HFFc6 (cell line): Measurements from ENCODE around the gene PODXL2. TPM values are rescaled to one million over a fixed set of nuclear protein-coding genes. Genes with fewer than 3 reads are reported as not detected.

Experiments used
- DNase-seq: peaks from one replicate; pipeline ENCODE4 v3.0.0-alpha.2; 2018
- H3K27ac Mint-ChIP-seq: 2 replicates; pipeline ENCODE4 v1.8.0; 2020; ENCODE audit warnings: mild to moderate bottlenecking, mixed read lengths
- H3K27me3 Mint-ChIP-seq: 2 replicates; pipeline ENCODE4 v1.8.0; 2021; ENCODE audit warnings: mild to moderate bottlenecking, moderate library complexity, mixed read lengths; ENCODE audit not compliant: insufficient read depth
- H3K36me3 Mint-ChIP-seq: 2 replicates; pipeline ENCODE4 v1.8.0; 2021; ENCODE audit warnings: low read depth, mixed read lengths
- H3K4me1 Mint-ChIP-seq: 2 replicates; pipeline ENCODE4 v1.8.0; 2020; ENCODE audit warnings: low read depth, mixed read lengths
- H3K4me3 Mint-ChIP-seq: 2 replicates; pipeline ENCODE4 v1.8.0; 2020; ENCODE audit warnings: mild to moderate bottlenecking, moderate library complexity, mixed read lengths
- H3K9me3 Mint-ChIP-seq: 2 replicates; pipeline ENCODE4 v1.8.0; 2020; ENCODE audit warnings: mild to moderate bottlenecking, mixed read lengths
- total RNA-seq, 6 experiments: library from RNA; stranded (reverse); fragmentation: NEBNext Ultra II Directional; extraction: Animal tissue kit (Norgen Biotek cat#: 25700); gene quantifications; 2 replicates in 1 of 6; 3 replicates in 5 of 6; pipeline ENCODE4 v1.2.3, GENCODE V29; 2021
- TF ChIP-seq, protein P1 (sequence below): fragments of 200-600 bp; sonication (generic); IDR thresholded peaks from 2 replicates; pipeline ENCODE4 v1.5.0; 2021; ENCODE audit warnings: antibody characterized with exemption, mild to moderate bottlenecking

Gene PODXL2
- total RNA-seq, 6 experiments from 2014 or later = 0.09 TPM; not detected in 5

DNA sequence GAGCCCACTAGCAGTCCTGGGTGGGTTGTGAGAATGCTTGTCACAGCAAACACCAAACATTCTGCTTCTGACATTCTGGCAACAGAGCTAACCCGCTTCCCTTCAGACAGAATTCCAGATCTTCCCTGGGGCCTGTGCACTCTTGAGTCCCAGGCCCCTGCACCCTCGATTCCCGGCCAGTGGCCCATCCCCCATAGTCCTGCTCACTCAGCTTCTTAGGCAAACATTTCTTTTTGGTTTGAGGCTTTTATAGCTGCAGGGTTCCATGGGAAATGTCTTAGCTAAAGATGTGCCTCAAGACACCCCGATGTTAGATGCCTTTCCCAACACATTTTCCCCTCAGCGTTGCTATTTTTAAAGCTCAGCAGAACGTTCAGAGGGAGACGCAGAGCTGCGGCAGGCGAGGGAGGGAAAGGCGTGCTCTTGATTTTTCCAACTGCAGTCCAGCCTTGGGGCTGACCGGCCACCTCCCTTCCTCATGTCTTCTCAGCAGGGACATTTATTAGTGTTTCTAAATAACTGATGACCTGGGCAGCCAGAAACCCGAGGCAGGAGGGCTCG is 78.9 kb downstream of the PODXL2 start:
- no peak overlapping the region for H3K27ac Mint-ChIP-seq

DNA sequence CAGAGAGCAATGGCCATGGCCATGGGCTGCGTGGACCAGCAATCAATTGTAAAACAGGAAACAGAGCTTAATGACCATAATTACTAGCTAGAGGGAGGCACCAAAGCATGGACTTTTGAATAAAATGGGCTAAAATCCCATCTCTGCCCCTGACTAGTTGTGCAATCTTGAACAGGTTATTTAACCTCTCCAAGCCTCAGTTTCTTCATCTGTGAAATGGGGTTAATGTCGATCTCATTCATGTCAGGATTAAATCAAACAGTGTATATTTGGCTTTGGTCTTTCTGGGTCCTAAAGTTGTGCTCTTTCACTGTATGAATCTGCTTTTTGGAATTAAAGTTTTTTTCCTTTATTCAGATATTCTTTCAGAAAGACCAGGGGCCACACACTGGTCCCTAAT is 79.9 kb downstream of the PODXL2 start:
- TF ChIP-seq, protein P1, sequence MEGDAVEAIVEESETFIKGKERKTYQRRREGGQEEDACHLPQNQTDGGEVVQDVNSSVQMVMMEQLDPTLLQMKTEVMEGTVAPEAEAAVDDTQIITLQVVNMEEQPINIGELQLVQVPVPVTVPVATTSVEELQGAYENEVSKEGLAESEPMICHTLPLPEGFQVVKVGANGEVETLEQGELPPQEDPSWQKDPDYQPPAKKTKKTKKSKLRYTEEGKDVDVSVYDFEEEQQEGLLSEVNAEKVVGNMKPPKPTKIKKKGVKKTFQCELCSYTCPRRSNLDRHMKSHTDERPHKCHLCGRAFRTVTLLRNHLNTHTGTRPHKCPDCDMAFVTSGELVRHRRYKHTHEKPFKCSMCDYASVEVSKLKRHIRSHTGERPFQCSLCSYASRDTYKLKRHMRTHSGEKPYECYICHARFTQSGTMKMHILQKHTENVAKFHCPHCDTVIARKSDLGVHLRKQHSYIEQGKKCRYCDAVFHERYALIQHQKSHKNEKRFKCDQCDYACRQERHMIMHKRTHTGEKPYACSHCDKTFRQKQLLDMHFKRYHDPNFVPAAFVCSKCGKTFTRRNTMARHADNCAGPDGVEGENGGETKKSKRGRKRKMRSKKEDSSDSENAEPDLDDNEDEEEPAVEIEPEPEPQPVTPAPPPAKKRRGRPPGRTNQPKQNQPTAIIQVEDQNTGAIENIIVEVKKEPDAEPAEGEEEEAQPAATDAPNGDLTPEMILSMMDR = no peak

More for the DNA sequence above, 78.9 kb downstream of the PODXL2 start:
- peaks cover under 1% of the 10 kb centered on the region; the same call in 1 of the 2 replicates for H3K27me3 Mint-ChIP-seq
- DNase-seq = no peak
- peaks cover 18% of the 10 kb centered on the region for H3K4me1 Mint-ChIP-seq
- H3K9me3 Mint-ChIP-seq = peaks cover 8% of the 10 kb centered on the region; the same call in 1 of the 2 replicates
- peaks cover 38% of the 10 kb centered on the region for H3K36me3 Mint-ChIP-seq
- TF ChIP-seq, protein P1 = no peak
- H3K4me3 Mint-ChIP-seq = no peak overlapping the region

DNA sequence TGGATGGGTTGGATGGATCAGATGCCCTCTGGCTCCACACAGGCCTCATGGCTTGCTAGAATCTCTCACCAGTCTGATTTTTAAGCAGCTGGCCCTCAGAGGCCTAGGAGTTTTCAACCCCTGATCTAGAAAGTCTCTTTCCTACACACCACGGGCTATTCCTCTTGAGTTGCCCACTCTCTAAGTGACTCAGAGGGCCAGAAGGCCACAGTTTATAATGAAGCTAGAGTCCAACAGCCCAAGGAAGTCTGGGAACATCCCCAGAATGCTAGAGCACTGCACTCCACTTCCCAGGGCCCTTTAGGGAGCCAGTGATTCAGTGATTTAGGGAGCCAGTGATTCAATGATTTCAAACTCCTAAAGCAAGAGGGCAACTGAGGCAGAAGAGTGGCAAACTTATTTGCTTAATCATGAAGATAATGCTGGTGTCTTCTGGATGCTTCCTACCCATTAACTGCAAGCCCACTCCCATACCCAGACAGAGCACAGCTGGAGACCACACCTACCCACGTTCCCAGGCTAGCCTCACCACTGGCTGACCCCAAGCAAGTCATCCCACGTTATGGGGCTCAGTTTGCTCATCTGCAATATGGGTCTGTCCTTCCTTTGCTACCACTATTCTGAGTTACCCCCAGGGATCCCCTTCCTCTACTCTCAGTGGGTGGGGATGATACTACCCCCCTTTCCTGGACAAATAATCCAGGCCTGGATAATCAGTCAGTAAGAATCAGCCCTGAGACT is 80.5 kb downstream of the PODXL2 start:
- TF ChIP-seq, protein P1 = no peak
- H3K4me3 Mint-ChIP-seq = no peak overlapping the region
- H3K4me1 Mint-ChIP-seq = peaks cover 18% of the 10 kb centered on the region
- no peaks in the 10 kb centered on the region for H3K9me3 Mint-ChIP-seq
- peak overlapping the region; percentile 26 for H3K27ac Mint-ChIP-seq
- DNase-seq = no peak
- H3K27me3 Mint-ChIP-seq = no peaks in the 10 kb centered on the region
- H3K36me3 Mint-ChIP-seq = peaks cover 22% of the 10 kb centered on the region

More for the DNA sequence above, 79.9 kb downstream of the PODXL2 start:
- no peak overlapping the region for H3K4me3 Mint-ChIP-seq
- no peaks in the 10 kb centered on the region for H3K27me3 Mint-ChIP-seq
- H3K4me1 Mint-ChIP-seq = peaks cover 18% of the 10 kb centered on the region
- no peak overlapping the region for H3K27ac Mint-ChIP-seq
- peaks cover 29% of the 10 kb centered on the region for H3K36me3 Mint-ChIP-seq
- H3K9me3 Mint-ChIP-seq = peaks cover 4% of the 10 kb centered on the region; the same call in 1 of the 2 replicates
- no peak for DNase-seq

DNA sequence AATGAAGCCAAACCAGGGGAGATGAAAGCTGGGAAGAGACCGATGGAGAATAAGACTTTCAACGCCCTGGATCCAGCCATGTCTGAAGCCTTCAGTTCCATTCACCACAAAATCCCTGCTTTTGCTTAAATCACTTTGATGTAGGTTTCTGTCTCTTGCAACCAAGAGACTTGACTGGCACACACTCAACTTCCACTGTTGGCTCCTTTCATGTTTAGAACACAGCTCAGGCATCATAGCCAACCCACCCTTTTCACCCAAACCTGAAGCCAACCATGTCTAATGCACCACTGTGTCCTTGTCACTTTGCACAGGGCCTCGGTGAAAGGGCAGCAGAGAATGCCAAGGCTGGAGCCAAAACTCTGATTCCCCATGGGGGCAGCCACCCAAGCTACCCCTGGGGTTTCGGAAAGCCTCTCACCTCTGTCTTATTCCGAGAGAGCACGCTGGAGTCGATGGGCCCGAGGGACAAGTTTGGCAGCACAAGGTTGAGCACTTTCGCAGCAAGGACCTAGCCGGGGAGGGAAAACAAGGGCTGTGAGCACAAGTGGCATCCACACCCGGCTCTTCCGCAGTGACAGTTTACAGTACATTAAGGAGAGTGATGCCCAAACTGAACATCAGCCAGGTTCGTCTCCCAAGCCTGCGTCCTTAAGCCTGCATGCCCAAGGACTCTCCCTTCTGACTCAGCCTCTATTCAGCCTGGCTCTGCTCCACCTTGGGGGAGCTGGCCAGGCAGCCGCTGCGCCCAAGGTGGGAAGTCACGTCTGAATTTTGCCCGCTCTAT is 81.4 kb downstream of the PODXL2 start:
- TF ChIP-seq, protein P1 = no peak
- Mint-ChIP-seq H3K27ac (peak overlapping the region; percentile 26; the same call in 1 of the 2 replicates), H3K27me3 (no peaks in the 10 kb centered on the region), H3K9me3 (no peaks in the 10 kb centered on the region), H3K4me1 (peaks cover 18% of the 10 kb centered on the region), H3K4me3 (no peak overlapping the region), H3K36me3 (peaks cover 18% of the 10 kb centered on the region; the same call in 1 of the 2 replicates)
- DNase-seq = no peak

DNA sequence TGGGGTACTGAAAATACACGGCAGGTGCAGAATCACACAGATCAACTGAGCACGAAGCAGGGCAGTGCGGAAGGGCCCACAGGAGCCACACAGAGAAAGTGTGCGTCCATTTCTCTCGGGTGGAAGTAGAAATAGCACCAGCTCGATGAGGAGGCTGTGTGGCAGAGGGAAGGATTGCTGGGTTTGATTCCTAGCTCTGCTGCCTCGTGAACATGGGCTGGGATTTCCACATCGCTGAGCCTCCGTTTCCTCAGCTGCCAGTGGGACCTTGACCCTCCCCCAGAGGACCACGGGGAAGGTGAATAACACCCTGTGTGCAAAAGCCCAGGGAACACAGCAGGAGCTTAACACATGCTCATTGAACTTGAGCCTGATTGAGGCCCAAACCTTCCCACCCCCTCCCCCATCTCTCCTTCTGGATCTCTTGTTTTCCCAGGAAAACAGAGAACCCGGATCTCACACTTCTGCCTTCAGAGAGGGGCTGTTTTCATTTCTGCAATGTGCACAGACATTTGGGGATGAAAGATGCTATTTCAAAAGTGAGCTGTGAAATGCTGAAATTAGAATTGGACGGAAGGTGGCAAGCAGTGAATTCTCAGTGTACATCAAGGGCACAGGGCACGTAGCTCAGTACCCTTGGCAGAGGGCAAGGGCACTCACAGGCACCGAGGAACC is 82.2 kb downstream of the PODXL2 start:
- H3K4me1 Mint-ChIP-seq = peaks cover 18% of the 10 kb centered on the region
- no peaks in the 10 kb centered on the region for H3K27me3 Mint-ChIP-seq
- DNase-seq = no peak
- H3K9me3 Mint-ChIP-seq = no peaks in the 10 kb centered on the region
- H3K27ac Mint-ChIP-seq = no peak overlapping the region
- peaks cover 15% of the 10 kb centered on the region; the same call in 1 of the 2 replicates for H3K36me3 Mint-ChIP-seq
- TF ChIP-seq, protein P1 = no peak
- H3K4me3 Mint-ChIP-seq = no peak overlapping the region
